Peyer's patch (tissue), 4 donors: ENCODE measurements around the gene PDHB. TPM values are rescaled to one million over a fixed set of nuclear protein-coding genes. Genes with fewer than 3 reads are reported as not detected.

ENCODE experiments used
- DNase-seq, 3 donors: peaks; one replicate each; pipeline ENCODE4 v3.0.0-alpha.2; 2017 to 2019
- H3K27ac ChIP-seq, 4 donors: fragments of 200-600 bp; sonication (generic); one replicate each; pipeline ENCODE4 v1.5.1; 2016 to 2019
- H3K27me3 ChIP-seq, 2 donors: fragments of 200-600 bp; sonication (generic); one replicate each; pipeline ENCODE4 v1.5.1; 2019
- H3K36me3 ChIP-seq, 3 donors: fragments of 200-600 bp; sonication (generic); one replicate each; pipeline ENCODE4 v1.5.1; 2016 to 2019
- H3K4me1 ChIP-seq, 4 donors: fragments of 200-600 bp; sonication (generic); one replicate each; pipeline ENCODE4 v1.5.1; 2016 to 2019
- H3K4me3 ChIP-seq, 4 donors: fragments of 200-600 bp; sonication (generic); 1 replicate in 3 of 4; 2 replicates in 1 of 4; pipeline ENCODE4 v1.5.1; 2016 to 2019; ENCODE audit warnings: mild to moderate bottlenecking in 1 of 4
- H3K9me3 ChIP-seq, 4 donors: fragments of 200-600 bp; sonication (generic); one replicate each; pipeline ENCODE4 v1.5.1; 2016 to 2019; ENCODE audit warnings: mild to moderate bottlenecking in 1 of 4
- CTCF ChIP-seq, 6 experiments: fragments of 450-650 bp in 4 of 6; fragments of 200-600 bp in 2 of 6; sonication (generic) in 1 of 6; IDR thresholded peaks; one replicate each; pipeline ENCODE4 v1.5.1; 2017 to 2019; ENCODE audit warnings: antibody characterized with exemption in 6 of 6, mild to moderate bottlenecking in 3 of 6, moderate library complexity in 1 of 6
- POLR2A ChIP-seq, 2 donors: fragments of 450-650 bp; IDR thresholded peaks; one replicate each; pipeline ENCODE4 v1.5.1; 2017; ENCODE audit warnings: antibody characterized with exemption in 2 of 2, mild to moderate bottlenecking in 2 of 2, moderate library complexity in 2 of 2
- total RNA-seq, 4 donors: library from RNA; depleted of rRNA; stranded (reverse); fragments of >200 nt; gene quantifications; one replicate each; pipeline ENCODE4 v1.1.0, GENCODE V29; 2016

The PDHB gene
- total RNA-seq, 4 donors from 2014 or later, result 66.6 to 126 (median 96.8) TPM

DNA sequence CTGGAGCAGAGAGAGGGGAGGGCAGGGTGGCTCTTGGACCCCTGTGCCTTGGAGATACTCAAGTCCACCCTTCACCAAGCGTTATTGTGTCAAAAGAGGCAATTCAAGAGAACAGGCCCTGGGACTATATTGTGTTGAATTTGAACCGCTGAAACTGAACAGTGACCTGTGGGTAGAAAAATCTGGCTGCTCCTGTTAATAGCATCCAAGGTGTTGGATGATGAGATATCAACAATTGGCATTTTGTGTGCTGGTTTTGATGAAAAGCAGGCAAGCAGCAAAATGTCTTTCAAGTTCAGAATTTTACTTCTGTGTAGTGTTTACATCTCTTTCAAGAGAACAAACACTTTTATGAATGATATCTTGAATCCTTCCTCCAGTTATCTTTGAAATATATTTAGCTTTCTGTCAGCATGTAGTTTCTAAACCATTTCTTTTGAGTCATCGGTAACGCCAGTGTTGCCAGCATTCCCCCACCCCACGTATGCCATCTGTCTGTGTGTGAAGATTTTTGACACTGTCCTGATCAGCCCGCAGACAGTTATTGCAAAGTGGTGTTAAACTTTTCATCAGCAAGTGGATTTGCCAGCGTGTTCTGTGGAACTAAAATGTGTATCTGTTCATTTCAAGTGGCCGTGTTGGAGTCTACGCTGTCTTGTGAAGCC is 34.8 kb downstream of the PDHB start:
- no peaks in the 10 kb centered on the region for H3K9me3 ChIP-seq
- no peaks in the 10 kb centered on the region for H3K27me3 ChIP-seq
- no peaks in the 10 kb centered on the region for H3K4me1 ChIP-seq
- DNase-seq, result no peak
- H3K4me3 ChIP-seq, result no peak overlapping the region
- H3K27ac ChIP-seq, result no peak overlapping the region
- TF ChIP-seq CTCF (IDR thresholded peaks at IDR 0.05) (no peak), POLR2A (IDR thresholded peaks at IDR 0.05) (no peak)
- H3K36me3 ChIP-seq, result peaks cover 0 to 54% (median 0%) of the 10 kb centered on the region in 3 donors

- no peak for TF ChIP-seq CTCF (IDR thresholded peaks at IDR 0.05)
- no peak for TF ChIP-seq POLR2A (IDR thresholded peaks at IDR 0.05)
- H3K4me3 ChIP-seq, result no peak overlapping the region
- no peak for DNase-seq
- no peaks in the 10 kb centered on the region for H3K27me3 ChIP-seq
- H3K36me3 ChIP-seq, result peaks cover 0 to 34% (median 0%) of the 10 kb centered on the region in 3 donors
- no peak overlapping the region for H3K27ac ChIP-seq
- H3K9me3 ChIP-seq, result no peaks in the 10 kb centered on the region
- no peaks in the 10 kb centered on the region for H3K4me1 ChIP-seq
These were observed 39.3 kb downstream of the PDHB start for GRCh38 chr3:58394339-58394738.

GRCh38 chr3:58392181-58392580 is 41.5 kb downstream of the PDHB start:
- no peak overlapping the region for H3K4me3 ChIP-seq
- DNase-seq, result no peak
- no peaks in the 10 kb centered on the region for H3K9me3 ChIP-seq
- peaks cover 0 to 21% (median 0%) of the 10 kb centered on the region in 3 donors for H3K36me3 ChIP-seq
- no peak for TF ChIP-seq POLR2A (IDR thresholded peaks at IDR 0.05)
- no peak for TF ChIP-seq CTCF (IDR thresholded peaks at IDR 0.05)
- peak overlapping the region in 2 of 4 donors; percentile 3 to 21 for H3K27ac ChIP-seq
- no peaks in the 10 kb centered on the region for H3K27me3 ChIP-seq
- peaks cover 0 to 8% (median 0%) of the 10 kb centered on the region in 4 donors for H3K4me1 ChIP-seq

DNA sequence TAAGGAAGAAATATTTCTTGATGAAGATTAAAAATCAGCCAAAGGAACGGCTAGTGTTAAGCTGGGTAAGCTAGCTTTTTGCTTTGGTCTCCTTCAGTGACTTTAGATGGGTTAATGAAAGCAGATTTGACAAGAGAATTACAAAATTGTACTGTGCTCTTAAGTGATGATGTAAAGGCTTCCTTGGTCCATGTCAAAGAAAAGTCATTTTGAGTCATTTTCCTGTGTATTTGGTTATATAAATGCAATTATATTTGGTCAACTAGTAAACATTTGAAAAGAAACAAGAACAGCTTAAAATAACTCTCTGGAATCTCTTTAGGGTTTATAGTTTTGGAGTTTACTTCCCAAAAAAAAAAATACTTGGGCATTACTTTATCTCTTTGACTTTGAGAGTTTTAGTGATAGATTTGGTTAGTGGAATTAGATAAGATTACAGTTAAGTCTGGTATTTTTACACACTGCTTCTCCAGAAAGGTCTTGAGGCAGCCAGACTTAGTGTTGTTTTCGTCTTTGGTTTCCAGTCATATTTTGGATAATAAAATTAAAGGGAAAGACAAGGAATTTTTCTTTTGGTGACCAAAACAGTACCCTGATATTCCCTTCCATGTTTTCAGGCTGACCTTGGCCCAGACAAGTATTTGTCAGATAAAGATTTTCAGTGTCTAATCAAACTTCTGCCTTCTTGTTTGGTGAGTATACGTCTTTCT is 42.3 kb downstream of the PDHB start:
- Histone ChIP-seq H3K4me1 (peaks cover 0 to 17% (median 0%) of the 10 kb centered on the region in 4 donors), H3K27ac (peak overlapping the region in 2 of 4 donors; percentile 3 to 21), H3K9me3 (no peaks in the 10 kb centered on the region), H3K4me3 (no peak overlapping the region), H3K36me3 (peaks cover 0 to 16% (median 0%) of the 10 kb centered on the region in 3 donors), H3K27me3 (no peaks in the 10 kb centered on the region)
- TF ChIP-seq CTCF (IDR thresholded peaks at IDR 0.05) (no peak), POLR2A (IDR thresholded peaks at IDR 0.05) (no peak)
- no peak for DNase-seq

DNA sequence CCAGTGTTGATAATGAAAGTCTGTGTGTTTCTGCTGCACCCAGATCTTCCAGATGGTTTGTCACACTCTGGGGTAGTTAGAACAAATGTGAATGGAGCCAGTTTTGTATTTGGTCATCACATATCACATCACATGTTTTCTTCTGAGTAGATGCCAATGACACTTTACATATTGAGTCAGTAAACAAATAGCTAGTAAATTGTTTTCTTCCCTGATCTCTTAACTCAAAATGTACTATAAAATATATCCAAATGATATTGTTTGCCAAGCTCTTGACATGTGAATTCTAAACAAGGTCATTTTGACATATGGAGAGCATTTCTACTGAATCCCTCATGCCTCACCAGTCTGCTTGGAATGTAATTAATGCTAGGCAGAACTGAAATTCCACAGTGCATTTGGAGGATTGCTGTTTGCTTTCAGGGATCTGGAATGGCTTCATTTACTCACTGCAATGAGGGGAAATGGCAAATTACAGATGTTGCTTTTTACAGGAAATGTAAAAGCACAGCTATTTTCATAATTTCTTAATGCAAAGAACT is 45.0 kb downstream of the PDHB start:
- Histone ChIP-seq H3K4me3 (no peak overlapping the region), H3K27ac (peak overlapping the region in 1 of 4 donors; percentile 65), H3K9me3 (no peaks in the 10 kb centered on the region), H3K27me3 (no peaks in the 10 kb centered on the region), H3K36me3 (no peaks in the 10 kb centered on the region), H3K4me1 (peaks cover 0 to 17% (median 0%) of the 10 kb centered on the region in 4 donors)
- TF ChIP-seq CTCF (IDR thresholded peaks at IDR 0.05) (no peak), POLR2A (IDR thresholded peaks at IDR 0.05) (no peak)
- DNase-seq, result no peak
